Measurements from ENCODE around the gene CNTN5. TPM values are rescaled to one million over a fixed set of nuclear protein-coding genes. Genes with fewer than 3 reads are reported as not detected.

CNTN5 gene
- polyA plus RNA-seq, 1 donor from 2014 or later, result 1.1 TPM

DNA sequence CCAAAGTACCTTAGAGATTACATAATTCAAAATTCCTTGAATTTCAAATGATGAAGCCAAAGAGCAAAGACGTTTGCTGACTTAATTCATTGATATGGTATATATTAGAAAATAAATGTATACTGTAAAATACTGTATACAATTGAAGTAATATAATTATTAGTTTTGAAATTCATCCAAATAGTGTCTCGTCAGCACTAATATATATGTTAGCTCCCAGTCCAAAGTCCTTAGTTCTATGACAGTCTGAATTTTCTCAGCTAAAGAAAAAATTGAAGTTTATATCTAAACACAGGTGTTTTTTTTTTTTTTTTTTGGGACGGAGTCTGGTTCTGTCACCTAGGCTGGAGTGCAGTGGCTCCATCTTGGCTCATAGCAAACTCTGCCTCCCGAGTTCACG lies 431.3 kb downstream of the CNTN5 start:
- no peak overlapping the region for H3K9ac ChIP-seq (ENCODE audit: low read length)
- no peak overlapping the region for H3K27ac ChIP-seq (ENCODE audit: low read length)
- TF ChIP-seq SMC3 (conservative IDR thresholded peaks at IDR 0.05; ENCODE audit: poor library complexity) (no peak), EP300 (conservative IDR thresholded peaks at IDR 0.05; ENCODE audit: poor library complexity, severe bottlenecking) (no peak), MXI1 (conservative IDR thresholded peaks at IDR 0.05; ENCODE audit: poor library complexity, severe bottlenecking) (no peak), RAD21 (conservative IDR thresholded peaks at IDR 0.05) (no peak), POLR2AphosphoS5 (IDR thresholded peaks at IDR 0.05) (no peak), EZH2 (IDR thresholded peaks at IDR 0.05; ENCODE audit: borderline replicate concordance, insufficient read depth, low read length, poor library complexity, severe bottlenecking) (no peak), TAF1 (IDR thresholded peaks at IDR 0.05; ENCODE audit: low read depth) (no peak)
- TF ChIP-seq, protein P1, sequence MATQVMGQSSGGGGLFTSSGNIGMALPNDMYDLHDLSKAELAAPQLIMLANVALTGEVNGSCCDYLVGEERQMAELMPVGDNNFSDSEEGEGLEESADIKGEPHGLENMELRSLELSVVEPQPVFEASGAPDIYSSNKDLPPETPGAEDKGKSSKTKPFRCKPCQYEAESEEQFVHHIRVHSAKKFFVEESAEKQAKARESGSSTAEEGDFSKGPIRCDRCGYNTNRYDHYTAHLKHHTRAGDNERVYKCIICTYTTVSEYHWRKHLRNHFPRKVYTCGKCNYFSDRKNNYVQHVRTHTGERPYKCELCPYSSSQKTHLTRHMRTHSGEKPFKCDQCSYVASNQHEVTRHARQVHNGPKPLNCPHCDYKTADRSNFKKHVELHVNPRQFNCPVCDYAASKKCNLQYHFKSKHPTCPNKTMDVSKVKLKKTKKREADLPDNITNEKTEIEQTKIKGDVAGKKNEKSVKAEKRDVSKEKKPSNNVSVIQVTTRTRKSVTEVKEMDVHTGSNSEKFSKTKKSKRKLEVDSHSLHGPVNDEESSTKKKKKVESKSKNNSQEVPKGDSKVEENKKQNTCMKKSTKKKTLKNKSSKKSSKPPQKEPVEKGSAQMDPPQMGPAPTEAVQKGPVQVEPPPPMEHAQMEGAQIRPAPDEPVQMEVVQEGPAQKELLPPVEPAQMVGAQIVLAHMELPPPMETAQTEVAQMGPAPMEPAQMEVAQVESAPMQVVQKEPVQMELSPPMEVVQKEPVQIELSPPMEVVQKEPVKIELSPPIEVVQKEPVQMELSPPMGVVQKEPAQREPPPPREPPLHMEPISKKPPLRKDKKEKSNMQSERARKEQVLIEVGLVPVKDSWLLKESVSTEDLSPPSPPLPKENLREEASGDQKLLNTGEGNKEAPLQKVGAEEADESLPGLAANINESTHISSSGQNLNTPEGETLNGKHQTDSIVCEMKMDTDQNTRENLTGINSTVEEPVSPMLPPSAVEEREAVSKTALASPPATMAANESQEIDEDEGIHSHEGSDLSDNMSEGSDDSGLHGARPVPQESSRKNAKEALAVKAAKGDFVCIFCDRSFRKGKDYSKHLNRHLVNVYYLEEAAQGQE (IDR thresholded peaks at IDR 0.05; ENCODE audit: borderline replicate concordance), result no peak
- TF ChIP-seq, protein P2, sequence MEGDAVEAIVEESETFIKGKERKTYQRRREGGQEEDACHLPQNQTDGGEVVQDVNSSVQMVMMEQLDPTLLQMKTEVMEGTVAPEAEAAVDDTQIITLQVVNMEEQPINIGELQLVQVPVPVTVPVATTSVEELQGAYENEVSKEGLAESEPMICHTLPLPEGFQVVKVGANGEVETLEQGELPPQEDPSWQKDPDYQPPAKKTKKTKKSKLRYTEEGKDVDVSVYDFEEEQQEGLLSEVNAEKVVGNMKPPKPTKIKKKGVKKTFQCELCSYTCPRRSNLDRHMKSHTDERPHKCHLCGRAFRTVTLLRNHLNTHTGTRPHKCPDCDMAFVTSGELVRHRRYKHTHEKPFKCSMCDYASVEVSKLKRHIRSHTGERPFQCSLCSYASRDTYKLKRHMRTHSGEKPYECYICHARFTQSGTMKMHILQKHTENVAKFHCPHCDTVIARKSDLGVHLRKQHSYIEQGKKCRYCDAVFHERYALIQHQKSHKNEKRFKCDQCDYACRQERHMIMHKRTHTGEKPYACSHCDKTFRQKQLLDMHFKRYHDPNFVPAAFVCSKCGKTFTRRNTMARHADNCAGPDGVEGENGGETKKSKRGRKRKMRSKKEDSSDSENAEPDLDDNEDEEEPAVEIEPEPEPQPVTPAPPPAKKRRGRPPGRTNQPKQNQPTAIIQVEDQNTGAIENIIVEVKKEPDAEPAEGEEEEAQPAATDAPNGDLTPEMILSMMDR (IDR thresholded peaks at IDR 0.05; ENCODE audit: poor library complexity, severe bottlenecking), result no peak
- H3K79me2 ChIP-seq (replicated peaks; ENCODE audit: insufficient read depth, low read length), result no peaks in the 10 kb centered on the region
- no peaks in the 10 kb centered on the region for H3F3A ChIP-seq (ENCODE audit: insufficient read depth, low read length, poor library complexity, severe bottlenecking)
- no peak overlapping the region for H3K4me3 ChIP-seq (ENCODE audit: low read length)
- no peaks in the 10 kb centered on the region for H3K9me2 ChIP-seq (ENCODE audit: insufficient read depth, low read length)
- H3K4me2 ChIP-seq (ENCODE audit: low read length), result no peak overlapping the region
- H2AFZ ChIP-seq (ENCODE audit: low read depth, low read length), result no peak overlapping the region
- H3K27me3 ChIP-seq (ENCODE audit: insufficient read depth, low read depth, low read length), result no peaks in the 10 kb centered on the region
- no peaks in the 10 kb centered on the region for H4K20me1 ChIP-seq (ENCODE audit: insufficient read depth)
- no peaks in the 10 kb centered on the region for H3K36me3 ChIP-seq (ENCODE audit: insufficient read depth, low read length)
- H3K9me3 ChIP-seq (ENCODE audit: low read length), result no peaks in the 10 kb centered on the region

DNA sequence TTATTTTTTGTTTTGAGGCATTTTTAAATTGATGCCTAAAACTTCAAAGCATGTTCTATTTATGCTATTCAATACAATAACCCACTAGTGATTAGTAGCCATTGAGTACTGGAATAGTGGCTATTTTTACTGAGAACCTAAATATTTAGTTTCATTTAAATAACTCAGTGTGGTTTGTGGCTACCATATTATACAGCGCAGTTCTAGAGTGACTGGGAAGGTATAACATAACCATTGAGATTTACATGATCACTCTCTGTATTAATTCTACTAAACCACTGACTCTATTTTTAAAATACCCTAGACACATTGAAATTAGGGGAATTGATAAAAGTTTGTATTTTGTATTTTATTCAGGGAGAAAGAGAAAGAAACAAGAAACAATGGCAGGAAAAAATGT lies 441.2 kb downstream of the CNTN5 start:
- Histone ChIP-seq H3K9me2 (ENCODE audit: insufficient read depth, low read length) (no peaks in the 10 kb centered on the region), H2AFZ (ENCODE audit: low read depth, low read length) (no peak overlapping the region), H3K9ac (ENCODE audit: low read length) (no peak overlapping the region), H3K27ac (ENCODE audit: low read length) (no peak overlapping the region), H3K4me2 (ENCODE audit: low read length) (no peak overlapping the region), H4K20me1 (ENCODE audit: insufficient read depth) (no peaks in the 10 kb centered on the region), H3K4me3 (ENCODE audit: low read length) (no peak overlapping the region), H3K27me3 (ENCODE audit: insufficient read depth, low read depth, low read length) (no peaks in the 10 kb centered on the region), H3K79me2 (replicated peaks; ENCODE audit: insufficient read depth, low read length) (no peaks in the 10 kb centered on the region), H3K36me3 (ENCODE audit: insufficient read depth, low read length) (no peaks in the 10 kb centered on the region), H3F3A (ENCODE audit: insufficient read depth, low read length, poor library complexity, severe bottlenecking) (no peaks in the 10 kb centered on the region), H3K9me3 (ENCODE audit: low read length) (no peaks in the 10 kb centered on the region)
- no peak for TF ChIP-seq POLR2AphosphoS5 (IDR thresholded peaks at IDR 0.05)
- TF ChIP-seq EZH2 (IDR thresholded peaks at IDR 0.05; ENCODE audit: borderline replicate concordance, insufficient read depth, low read length, poor library complexity, severe bottlenecking), result no peak
- TF ChIP-seq TAF1 (IDR thresholded peaks at IDR 0.05; ENCODE audit: low read depth), result no peak
- no peak for TF ChIP-seq SMC3 (conservative IDR thresholded peaks at IDR 0.05; ENCODE audit: poor library complexity)
- TF ChIP-seq RAD21 (conservative IDR thresholded peaks at IDR 0.05), result no peak
- no peak for TF ChIP-seq EP300 (conservative IDR thresholded peaks at IDR 0.05; ENCODE audit: poor library complexity, severe bottlenecking)
- no peak for TF ChIP-seq MXI1 (conservative IDR thresholded peaks at IDR 0.05; ENCODE audit: poor library complexity, severe bottlenecking)
- TF ChIP-seq, protein P1 (IDR thresholded peaks at IDR 0.05; ENCODE audit: borderline replicate concordance), result no peak
- TF ChIP-seq, protein P2 (IDR thresholded peaks at IDR 0.05; ENCODE audit: poor library complexity, severe bottlenecking), result no peak
